NCI-H82 (cell line): Measurements from ENCODE around the gene CLDN1.

Experiments used
- DNase-seq: peaks from one replicate; lab custom pipeline; 2025; lab: John Stamatoyannopoulos, UW

CLDN1 gene

GRCh38 chr3:190330936-190331734 lies 8.9 kb upstream of the CLDN1 start:
- DNase-seq: no peak

DNA sequence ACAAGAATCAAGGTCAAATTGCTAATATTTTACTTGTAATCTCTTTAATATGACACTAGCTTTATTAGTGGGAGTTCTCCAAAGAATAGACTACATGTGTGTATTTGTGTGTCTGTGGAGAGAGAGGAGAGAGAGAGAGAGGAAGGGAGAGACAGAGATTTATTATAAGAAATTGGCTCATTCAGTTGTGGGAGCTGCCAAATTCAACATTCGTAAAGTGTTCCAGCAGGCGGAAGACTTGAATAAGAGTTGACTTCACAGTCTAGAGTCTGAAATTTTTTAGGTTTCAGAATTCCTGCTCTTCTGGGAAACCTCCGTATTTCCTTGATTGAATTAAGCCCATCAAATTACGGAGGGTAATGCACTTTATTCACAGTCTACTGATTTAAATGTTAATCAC lies 4.7 kb upstream of the CLDN1 start:
- DNase-seq: no peak

DNA sequence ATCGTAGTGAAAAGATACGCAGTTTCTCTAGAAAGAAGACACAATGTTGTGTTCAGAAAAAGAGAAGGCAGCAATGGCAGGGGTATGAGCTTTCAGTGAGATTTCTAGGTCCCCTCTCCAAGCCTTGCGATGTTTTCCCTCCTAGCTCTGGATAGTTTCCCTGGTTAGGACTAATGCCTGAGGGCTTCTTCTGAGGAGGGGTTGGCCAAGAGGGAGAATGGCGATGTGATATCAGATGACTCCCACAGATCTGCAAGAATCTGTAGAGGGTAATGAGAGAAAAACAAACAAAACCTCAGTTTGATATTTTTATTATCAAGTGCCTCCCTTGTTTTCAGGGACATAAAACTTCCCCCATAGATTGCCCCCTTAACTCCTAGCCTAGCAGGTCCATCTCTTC lies 4.1 kb upstream of the CLDN1 start:
- DNase-seq: no peak

DNA sequence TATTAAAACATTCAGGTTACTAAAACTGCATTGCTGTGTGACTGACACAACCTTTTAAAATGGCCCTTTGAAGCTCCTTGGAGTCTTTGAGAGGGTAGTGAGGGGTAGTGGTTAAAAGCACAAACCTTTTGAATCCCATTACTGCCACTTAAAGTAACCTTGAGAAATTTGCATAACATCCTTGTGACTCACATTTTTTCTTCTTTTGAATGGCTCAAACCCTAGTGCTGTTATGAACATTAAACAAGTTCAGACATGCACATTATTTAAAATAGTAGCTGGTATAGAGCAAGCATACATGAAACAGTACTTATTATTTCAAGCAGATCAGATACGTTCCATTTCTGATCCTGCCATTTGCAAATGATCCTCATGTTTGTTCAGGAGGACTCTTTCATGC lies 3.7 kb upstream of the CLDN1 start:
- no peak for DNase-seq

- DNase-seq: no peak
Observed at GRCh38 chr3:190323246-190323626, 990 bp upstream of the CLDN1 start.

GRCh38 chr3:190322604-190323245 lies 479 bp upstream of the CLDN1 start:
- DNase-seq: no peak

DNA sequence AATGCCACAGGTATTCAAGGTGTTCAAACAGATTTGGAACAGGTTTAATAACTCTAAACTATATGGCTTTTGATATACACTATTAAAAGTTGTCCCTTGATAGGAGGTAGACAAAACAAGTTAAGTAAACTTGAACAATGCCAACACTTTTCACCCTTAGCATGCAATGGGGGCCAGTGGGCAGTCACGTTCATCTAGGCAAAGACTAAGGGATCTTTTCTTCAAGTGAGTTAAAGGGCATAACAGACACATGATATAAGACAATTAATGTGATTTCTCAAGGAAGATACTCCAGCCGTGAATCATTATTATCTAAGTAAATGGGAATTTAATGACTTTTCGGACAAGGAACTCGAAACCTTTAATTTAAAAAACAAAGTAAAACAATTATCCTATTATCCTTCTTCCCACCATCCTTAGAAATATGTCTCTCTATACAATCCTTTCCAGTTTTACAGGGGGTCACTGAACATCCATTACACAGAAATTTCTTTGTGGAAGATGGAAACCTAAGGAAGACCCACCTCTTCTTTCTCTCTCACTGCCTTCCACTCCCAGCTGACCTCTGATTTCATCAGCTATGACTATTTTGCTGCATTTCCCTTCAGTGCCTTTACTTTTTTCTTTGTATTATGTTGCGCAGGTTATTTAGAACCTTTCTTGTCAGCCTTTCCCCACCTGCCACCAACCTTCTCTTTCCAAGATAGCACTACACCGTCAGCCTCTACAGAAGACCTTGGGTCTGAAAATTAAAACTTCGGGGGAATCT lies 1.5 kb downstream of the CLDN1 start:
- no peak for DNase-seq

GRCh38 chr3:190319660-190320059 lies 2.6 kb downstream of the CLDN1 start:
- DNase-seq: no peak

DNA sequence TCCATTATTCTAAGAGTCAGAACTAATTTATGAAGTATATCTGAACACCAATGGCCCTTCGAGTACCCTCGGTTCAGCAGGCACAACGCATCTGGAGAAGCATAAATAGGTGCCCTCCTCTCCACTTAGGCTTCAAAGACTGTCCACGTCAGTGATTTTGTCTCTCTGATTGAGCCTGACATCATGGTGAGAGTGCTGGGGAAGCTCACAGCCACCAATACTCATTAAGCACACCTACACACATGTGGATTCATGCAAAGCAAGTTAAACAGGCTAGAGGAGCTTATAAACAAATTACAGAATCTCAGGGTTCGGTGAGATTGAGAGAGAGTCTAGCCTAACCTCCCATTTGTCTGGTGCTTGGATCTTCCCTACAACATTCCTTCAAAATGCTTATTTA lies 3.6 kb downstream of the CLDN1 start:
- no peak for DNase-seq

- DNase-seq: no peak
Observed at GRCh38 chr3:190314741-190315140, 7.5 kb downstream of the CLDN1 start.

DNA sequence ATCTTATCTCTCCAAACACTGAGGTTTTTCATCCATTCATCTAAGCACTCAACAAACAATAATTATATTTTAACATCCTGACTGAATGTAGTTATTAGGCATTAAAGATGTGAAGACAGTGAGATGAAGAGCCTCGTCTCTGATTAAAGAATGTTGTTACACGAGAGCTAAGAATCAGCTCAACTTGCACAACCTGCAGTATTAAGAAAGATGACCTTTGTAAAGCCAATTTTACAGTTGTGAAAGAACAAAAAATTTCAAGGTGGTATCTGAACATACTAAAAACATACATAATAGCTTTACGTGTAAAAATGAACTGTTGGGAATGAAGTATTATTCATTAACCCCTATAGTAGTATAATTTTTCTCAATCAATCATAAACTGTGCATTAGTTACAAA lies 12.8 kb downstream of the CLDN1 start:
- no peak for DNase-seq

DNA sequence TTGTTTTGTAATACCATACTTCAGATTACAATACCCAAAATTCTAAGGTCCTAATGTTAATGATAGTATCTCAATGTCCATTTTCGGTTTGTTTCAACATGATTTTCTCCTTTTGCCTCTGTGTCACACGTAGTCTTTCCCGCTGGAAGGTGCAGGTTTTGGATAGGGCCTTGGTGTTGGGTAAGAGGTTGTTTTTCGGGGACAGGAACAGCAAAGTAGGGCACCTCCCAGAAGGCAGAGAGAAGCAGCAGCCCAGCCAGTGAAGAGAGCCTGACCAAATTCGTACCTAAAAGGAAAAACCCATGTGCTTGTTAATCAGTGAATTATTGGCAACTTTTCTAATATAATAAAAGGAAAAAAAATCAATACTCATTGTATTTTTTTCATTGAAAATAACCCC lies 14.1 kb downstream of the CLDN1 start:
- no peak for DNase-seq

DNA sequence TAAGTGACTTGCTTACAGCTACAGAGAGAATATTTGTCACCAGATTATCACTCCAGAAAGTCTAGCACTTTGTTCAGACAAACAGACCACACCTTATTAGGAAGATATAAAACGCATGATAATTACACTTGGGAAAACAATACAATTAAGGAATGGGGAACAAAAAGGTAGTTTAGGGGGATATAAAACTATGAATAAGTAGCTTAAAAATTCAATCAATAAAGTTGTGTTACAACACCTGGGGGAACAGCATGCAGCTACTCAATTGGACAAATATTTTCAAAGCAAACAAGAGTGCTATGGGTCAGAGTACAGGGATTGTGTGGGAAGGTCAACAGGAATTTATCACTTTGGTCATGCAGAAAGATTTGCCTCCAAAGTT lies 15.1 kb downstream of the CLDN1 start:
- DNase-seq: no peak

- DNase-seq: peak; percentile 41
Observed at GRCh38 chr3:190306513-190307163, 15.6 kb downstream of the CLDN1 start.

GRCh38 chr3:190306026-190306425 lies 16.2 kb downstream of the CLDN1 start:
- no peak for DNase-seq

DNA sequence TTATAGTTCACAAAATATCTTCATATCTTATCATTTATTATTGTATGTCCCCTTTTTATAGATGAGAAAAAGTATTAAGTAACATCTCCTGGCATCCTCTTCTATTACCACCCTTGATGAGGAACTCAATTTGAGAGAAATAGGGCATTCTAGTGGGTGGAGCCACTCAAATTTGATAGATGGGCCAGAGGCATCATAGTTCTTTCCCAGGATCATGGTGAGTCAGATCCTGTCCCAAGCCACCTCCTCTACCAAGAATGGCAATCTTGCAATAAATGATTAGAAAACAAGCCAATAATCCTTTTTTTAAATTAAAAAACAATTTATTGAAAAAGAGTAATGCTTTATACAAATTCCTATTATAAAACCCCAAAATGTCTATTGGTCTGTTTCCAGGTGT lies 16.8 kb downstream of the CLDN1 start:
- DNase-seq: no peak

- DNase-seq: no peak
Observed at GRCh38 chr3:190303884-190304283, 18.4 kb downstream of the CLDN1 start.

DNA sequence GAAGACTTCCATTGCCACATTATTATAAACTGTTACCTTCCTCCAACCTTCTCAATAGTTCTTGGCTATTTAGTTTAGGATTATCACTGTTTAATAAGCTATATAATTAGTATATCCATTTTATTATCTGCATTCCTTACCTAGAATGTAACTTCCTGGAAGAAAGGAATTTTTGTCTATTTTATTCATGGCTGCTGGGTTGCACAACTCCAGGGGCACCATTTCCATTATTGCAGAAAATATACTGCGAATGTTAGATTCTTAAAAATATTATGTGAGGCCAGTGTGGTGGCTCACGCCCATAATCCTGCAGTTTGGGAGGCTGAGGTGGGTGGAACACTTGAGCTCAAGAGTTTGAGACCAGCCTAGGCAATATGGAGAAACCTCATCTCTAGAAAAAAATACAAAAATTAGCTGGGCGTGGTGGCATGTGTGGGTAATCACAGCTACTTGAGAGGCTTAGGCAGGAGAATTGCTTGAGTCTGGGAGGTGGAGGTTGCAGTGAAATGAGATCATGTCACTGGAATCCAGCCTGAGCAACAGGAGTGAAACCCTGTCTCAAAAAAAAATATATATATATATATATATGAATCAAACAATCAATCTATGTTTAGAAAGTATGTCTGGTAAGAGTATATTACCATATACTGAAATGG lies 19.9 kb downstream of the CLDN1 start:
- DNase-seq: no peak

GRCh38 chr3:190301591-190301990 lies 20.7 kb downstream of the CLDN1 start:
- DNase-seq: no peak

DNA sequence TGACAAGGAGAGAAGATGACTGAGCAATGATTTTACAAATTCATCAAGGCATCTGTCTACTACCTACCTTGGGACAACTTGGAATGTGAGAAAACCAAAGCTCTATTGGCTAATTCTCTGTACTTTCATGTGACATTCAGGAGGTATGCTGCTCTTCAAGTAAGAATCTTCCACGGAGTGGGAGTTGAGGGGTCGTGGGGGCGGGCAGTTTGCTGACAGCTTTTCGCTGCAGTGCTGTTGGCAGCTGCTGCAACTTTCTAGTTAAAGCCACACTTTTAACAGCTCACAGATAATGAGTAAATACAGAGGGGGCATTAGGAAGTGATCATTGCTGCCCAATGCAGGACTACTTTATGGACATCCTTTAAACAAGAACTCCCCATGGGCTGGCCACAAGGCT lies 22.3 kb downstream of the CLDN1 start:
- DNase-seq: no peak

- DNase-seq: no peak
Observed at GRCh38 chr3:190294030-190294429, 28.2 kb downstream of the CLDN1 start.

- DNase-seq: no peak
Observed at GRCh38 chr3:190293621-190294020, 28.6 kb downstream of the CLDN1 start.
